OCI-LY1 (cell line): ENCODE measurements around the gene BLNK.
A peak's percentile ranks its signal among the peaks of the same experiment; 100 is the strongest.

ENCODE experiments used
- H2AFZ ChIP-seq: fragments of 200-600 bp; sonication (generic), shearing (Covaris generic); 2 replicates; pipeline ENCODE4 v1.6.0; 2014; ENCODE audit warnings: antibody characterized with exemption, mild to moderate bottlenecking, low read length
- H3F3A ChIP-seq: fragments of 200-600 bp; sonication (generic), shearing (Covaris generic); 2 replicates; pipeline ENCODE4 v1.6.0; 2014; ENCODE audit warnings: mild to moderate bottlenecking, antibody characterized with exemption, low read length, moderate library complexity; ENCODE audit not compliant: insufficient read depth
- H3K27ac ChIP-seq: fragments of 200-600 bp; sonication (generic); 2 replicates; pipeline ENCODE4 v1.5.1; 2014; ENCODE audit warnings: low read length, mixed run types, mild to moderate bottlenecking, low read depth; ENCODE audit not compliant: poor library complexity, severe bottlenecking
- H3K27me3 ChIP-seq: fragments of 200-600 bp; sonication (generic); 2 replicates; pipeline ENCODE4 v1.6.0; 2014; ENCODE audit warnings: antibody characterized with exemption, mild to moderate bottlenecking, low read length, moderate library complexity; ENCODE audit not compliant: insufficient read depth
- H3K36me3 ChIP-seq: fragments of 200-600 bp; sonication (generic); 2 replicates; pipeline ENCODE4 v1.6.1; 2014; ENCODE audit warnings: mild to moderate bottlenecking, antibody characterized with exemption, low read length, moderate library complexity, mixed read lengths; ENCODE audit not compliant: insufficient read depth
- H3K4me1 ChIP-seq: fragments of 200-600 bp; sonication (generic); 2 replicates; pipeline ENCODE4 v1.5.1; 2014; ENCODE audit warnings: mild to moderate bottlenecking, low read length, moderate library complexity; ENCODE audit not compliant: insufficient read depth, severe bottlenecking
- H3K4me2 ChIP-seq: fragments of 200-600 bp; sonication (generic), shearing (Covaris generic); 2 replicates; pipeline ENCODE4 v1.6.1; 2014; ENCODE audit warnings: low read length
- H3K4me3 ChIP-seq: fragments of 200-600 bp; sonication (generic); 2 replicates; pipeline ENCODE4 v1.5.1; 2014; ENCODE audit warnings: low read length, low read depth, mild to moderate bottlenecking, mixed read lengths; ENCODE audit not compliant: poor library complexity, severe bottlenecking
- H3K79me2 ChIP-seq: fragments of 200-600 bp; shearing (Covaris generic); 2 replicates; pipeline ENCODE4 v1.6.1; 2016; ENCODE audit warnings: mixed run types, low read length, mixed read lengths; ENCODE audit not compliant: insufficient read depth
- H3K9ac ChIP-seq: fragments of 200-600 bp; sonication (generic), shearing (Covaris generic); 2 replicates; pipeline ENCODE4 v1.6.1; 2014; ENCODE audit warnings: mild to moderate bottlenecking, low read length, mixed read lengths
- H3K9me2 ChIP-seq: fragments of 200-600 bp; sonication (generic), shearing (Covaris generic); 2 replicates; pipeline ENCODE4 v1.6.1; 2014; ENCODE audit warnings: low read depth, mild to moderate bottlenecking, low read length, mixed read lengths
- H3K9me3 ChIP-seq: fragments of 200-600 bp; shearing (Covaris generic); 2 replicates; pipeline ENCODE4 v1.6.1; 2014; ENCODE audit warnings: low read length, mixed read lengths
- H4K20me1 ChIP-seq: fragments of 200-600 bp; sonication (generic), shearing (Covaris generic); 2 replicates; pipeline ENCODE4 v1.6.0; 2016; ENCODE audit warnings: mild to moderate bottlenecking, low read length; ENCODE audit not compliant: insufficient read depth
- EZH2 ChIP-seq: fragments of 200-600 bp; sonication (generic), shearing (Covaris generic); IDR thresholded peaks from 2 replicates; pipeline ENCODE4 v1.8.0; 2017; ENCODE audit warnings: borderline replicate concordance, mixed run types, mild to moderate bottlenecking, antibody characterized with exemption, low read length, moderate library complexity, mixed read lengths
- TF ChIP-seq, protein P1 (sequence below): fragments of 200-600 bp; sonication (generic), shearing (Covaris generic); IDR thresholded peaks from 2 replicates; pipeline ENCODE4 v1.5.1; 2017; ENCODE audit warnings: mild to moderate bottlenecking, antibody characterized with exemption, low read length, moderate library complexity, mixed read lengths

Gene BLNK

DNA sequence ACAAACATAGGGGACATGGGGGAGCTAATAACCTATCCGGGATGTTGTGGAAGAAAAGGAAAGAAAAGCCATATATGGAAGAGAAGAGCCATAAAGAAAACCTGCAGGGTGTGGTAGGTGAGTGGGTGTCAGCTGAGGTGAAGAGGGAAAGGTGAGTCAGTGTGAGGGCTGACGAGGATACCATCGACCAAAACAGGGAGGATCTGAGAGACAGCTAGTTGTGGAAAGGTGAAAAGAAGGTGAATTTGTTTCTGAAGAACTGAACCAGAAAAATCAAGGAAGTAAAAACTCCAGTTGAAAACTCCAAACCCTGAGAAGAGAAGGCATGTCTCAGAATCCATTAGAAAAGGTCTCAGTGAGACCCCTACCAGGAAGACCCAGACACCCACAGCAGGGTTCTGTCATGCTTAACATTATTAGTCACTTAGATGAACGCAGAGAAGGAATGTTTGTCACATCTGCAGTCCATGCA is 4.1 kb downstream of the BLNK start:
- H3K4me3 ChIP-seq, result peak overlapping the region; percentile 88
- H3K9me3 ChIP-seq, result no peaks in the 10 kb centered on the region
- H3K27me3 ChIP-seq, result no peaks in the 10 kb centered on the region
- H3K79me2 ChIP-seq, result peaks cover 88% of the 10 kb centered on the region
- peak overlapping the region; percentile 99 for H3K4me2 ChIP-seq
- H3F3A ChIP-seq, result 0 out of 2 replicates have a peak, but pooled peaks cover 3% of the 10 kb centered on the region
- peak overlapping the region; percentile 96; the same call in 1 of the 2 replicates for H3K9ac ChIP-seq
- H3K36me3 ChIP-seq, result peaks cover 66% of the 10 kb centered on the region
- H4K20me1 ChIP-seq, result no peaks in the 10 kb centered on the region
- peak overlapping the region; percentile 50 for H3K27ac ChIP-seq
- TF ChIP-seq, protein P1, sequence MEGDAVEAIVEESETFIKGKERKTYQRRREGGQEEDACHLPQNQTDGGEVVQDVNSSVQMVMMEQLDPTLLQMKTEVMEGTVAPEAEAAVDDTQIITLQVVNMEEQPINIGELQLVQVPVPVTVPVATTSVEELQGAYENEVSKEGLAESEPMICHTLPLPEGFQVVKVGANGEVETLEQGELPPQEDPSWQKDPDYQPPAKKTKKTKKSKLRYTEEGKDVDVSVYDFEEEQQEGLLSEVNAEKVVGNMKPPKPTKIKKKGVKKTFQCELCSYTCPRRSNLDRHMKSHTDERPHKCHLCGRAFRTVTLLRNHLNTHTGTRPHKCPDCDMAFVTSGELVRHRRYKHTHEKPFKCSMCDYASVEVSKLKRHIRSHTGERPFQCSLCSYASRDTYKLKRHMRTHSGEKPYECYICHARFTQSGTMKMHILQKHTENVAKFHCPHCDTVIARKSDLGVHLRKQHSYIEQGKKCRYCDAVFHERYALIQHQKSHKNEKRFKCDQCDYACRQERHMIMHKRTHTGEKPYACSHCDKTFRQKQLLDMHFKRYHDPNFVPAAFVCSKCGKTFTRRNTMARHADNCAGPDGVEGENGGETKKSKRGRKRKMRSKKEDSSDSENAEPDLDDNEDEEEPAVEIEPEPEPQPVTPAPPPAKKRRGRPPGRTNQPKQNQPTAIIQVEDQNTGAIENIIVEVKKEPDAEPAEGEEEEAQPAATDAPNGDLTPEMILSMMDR, result no peak
- TF ChIP-seq EZH2, result no peak
- no peaks in the 10 kb centered on the region for H3K9me2 ChIP-seq
- H3K4me1 ChIP-seq, result peaks cover 78% of the 10 kb centered on the region
- H2AFZ ChIP-seq, result no peak overlapping the region

DNA sequence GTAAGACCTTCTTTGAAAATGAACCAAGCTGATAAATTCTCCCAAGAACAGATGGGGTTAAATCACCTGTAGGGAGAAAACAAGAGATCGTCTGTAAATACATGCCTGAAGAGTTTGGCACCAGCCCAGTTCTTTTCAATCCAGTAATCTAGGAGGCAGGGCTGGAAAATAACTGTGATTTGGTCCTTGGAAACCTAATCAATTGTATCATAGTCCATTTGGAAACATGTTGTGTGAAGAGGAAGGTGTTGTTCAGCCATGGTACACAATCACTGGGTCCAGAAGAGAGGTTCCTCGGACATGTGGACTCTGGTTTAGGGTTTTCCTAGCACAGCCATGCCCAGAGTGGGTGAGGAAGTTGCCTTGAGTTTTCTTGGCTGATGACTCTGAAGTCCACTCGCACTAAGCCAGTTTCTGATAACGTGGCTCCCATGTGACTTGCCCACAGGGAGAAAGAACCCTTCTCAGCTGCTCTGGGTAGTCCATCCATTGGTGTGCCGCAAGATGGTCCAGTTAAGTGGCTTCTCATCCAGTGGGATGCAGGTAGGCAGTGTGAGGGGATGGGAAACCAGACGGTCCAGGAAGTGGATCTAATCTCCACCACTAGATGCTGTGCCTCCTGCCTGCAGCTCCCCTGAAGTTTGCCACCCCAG is 5.1 kb downstream of the BLNK start:
- no peak overlapping the region for H2AFZ ChIP-seq
- H3K4me2 ChIP-seq, result peak overlapping the region; percentile 8; the same call in 1 of the 2 replicates
- H3K9me2 ChIP-seq, result no peaks in the 10 kb centered on the region
- H4K20me1 ChIP-seq, result no peaks in the 10 kb centered on the region
- no peaks in the 10 kb centered on the region for H3K27me3 ChIP-seq
- H3K4me3 ChIP-seq, result no peak overlapping the region
- no peaks in the 10 kb centered on the region for H3K9me3 ChIP-seq
- H3K27ac ChIP-seq, result no peak overlapping the region
- peaks cover 66% of the 10 kb centered on the region for H3K36me3 ChIP-seq
- H3F3A ChIP-seq, result 0 out of 2 replicates have a peak, but pooled peaks cover 3% of the 10 kb centered on the region
- H3K4me1 ChIP-seq, result peaks cover 79% of the 10 kb centered on the region
- TF ChIP-seq EZH2, result no peak
- TF ChIP-seq, protein P1, result no peak
- H3K9ac ChIP-seq, result no peak overlapping the region
- peaks cover 98% of the 10 kb centered on the region for H3K79me2 ChIP-seq

DNA sequence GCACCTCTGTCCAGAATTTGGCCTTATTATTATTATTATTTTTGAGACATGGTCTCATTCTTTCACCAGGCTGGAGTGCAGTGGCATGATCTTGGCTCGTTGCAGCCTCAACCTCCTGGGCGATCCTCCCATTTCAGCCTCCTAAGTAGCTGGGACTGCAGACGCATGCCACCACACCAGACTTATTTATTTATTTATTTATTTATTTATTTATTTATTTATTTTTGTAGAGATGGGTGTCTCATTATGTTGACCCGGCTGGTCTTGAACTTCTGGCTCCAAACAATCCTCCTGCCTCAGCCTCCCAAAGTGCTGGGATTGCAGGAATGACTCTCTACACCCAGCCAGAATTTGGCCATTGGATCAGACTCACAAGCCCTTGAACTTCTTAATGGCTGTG is 6.4 kb downstream of the BLNK start:
- peak overlapping the region; percentile 58; the same call in 1 of the 2 replicates for H3K4me2 ChIP-seq
- no peaks in the 10 kb centered on the region for H3K9me2 ChIP-seq
- no peak overlapping the region for H3K9ac ChIP-seq
- no peak overlapping the region for H3K27ac ChIP-seq
- H3K4me3 ChIP-seq, result no peak overlapping the region
- H3K4me1 ChIP-seq, result peaks cover 92% of the 10 kb centered on the region
- H2AFZ ChIP-seq, result no peak overlapping the region
- H3K27me3 ChIP-seq, result no peaks in the 10 kb centered on the region
- no peaks in the 10 kb centered on the region for H4K20me1 ChIP-seq
- H3K36me3 ChIP-seq, result peaks cover 71% of the 10 kb centered on the region
- peaks cover 95% of the 10 kb centered on the region for H3K79me2 ChIP-seq
- no peak for TF ChIP-seq EZH2
- H3F3A ChIP-seq, result 0 out of 2 replicates have a peak, but pooled peaks cover 3% of the 10 kb centered on the region
- H3K9me3 ChIP-seq, result no peaks in the 10 kb centered on the region
